22Rv1 (cell line): ENCODE measurements around the gene NPAS2.

Experiments
- H3K27ac ChIP-seq: fragments of 450-650 bp; 2 replicates; pipeline ENCODE4 v1.5.1; 2017
- ZFX ChIP-seq: fragments of 450-650 bp; IDR thresholded peaks from 2 replicates; pipeline ENCODE4 v1.6.1; 2017; ENCODE audit warnings: antibody characterized with exemption, borderline replicate concordance
- TF ChIP-seq, protein P1 (sequence below): fragments of 450-650 bp; IDR thresholded peaks from 2 replicates; pipeline ENCODE4 v1.5.1; 2017; ENCODE audit warnings: mild to moderate bottlenecking

Gene NPAS2

DNA sequence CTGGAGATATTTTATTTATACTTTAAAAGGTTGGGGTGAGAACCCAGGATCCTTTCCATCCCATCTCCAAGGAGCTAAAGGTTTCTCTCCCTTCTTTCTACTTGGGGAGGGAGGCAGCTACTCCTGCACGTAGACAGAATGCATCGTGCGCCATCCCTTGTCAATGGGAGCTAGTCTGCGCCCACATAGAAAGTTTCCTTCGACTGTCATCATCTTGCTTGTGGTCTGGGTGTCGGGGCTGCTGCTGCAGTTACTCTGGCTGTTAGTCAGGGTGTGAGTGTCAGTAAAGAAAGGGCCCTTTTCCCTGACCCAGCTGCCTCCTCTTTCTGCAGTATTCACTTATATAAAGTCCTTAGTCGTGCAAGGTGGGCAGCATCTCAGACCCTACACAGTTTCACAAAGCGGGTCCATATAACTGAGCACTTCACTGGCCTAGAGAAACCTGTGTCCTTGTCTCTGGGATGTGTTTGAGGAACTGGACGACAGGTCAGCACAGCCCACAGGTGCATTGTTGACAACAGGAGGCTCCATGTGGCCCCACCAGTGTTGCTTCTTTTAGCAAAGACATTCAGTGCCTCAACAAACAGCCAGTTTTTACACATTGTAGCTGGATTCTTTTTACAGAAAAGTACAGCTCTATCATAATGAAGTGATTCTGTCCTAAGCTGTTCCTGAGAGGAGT lies 22.4 kb downstream of the NPAS2 start:
- no peak overlapping the region for H3K27ac ChIP-seq
- TF ChIP-seq, protein P1, sequence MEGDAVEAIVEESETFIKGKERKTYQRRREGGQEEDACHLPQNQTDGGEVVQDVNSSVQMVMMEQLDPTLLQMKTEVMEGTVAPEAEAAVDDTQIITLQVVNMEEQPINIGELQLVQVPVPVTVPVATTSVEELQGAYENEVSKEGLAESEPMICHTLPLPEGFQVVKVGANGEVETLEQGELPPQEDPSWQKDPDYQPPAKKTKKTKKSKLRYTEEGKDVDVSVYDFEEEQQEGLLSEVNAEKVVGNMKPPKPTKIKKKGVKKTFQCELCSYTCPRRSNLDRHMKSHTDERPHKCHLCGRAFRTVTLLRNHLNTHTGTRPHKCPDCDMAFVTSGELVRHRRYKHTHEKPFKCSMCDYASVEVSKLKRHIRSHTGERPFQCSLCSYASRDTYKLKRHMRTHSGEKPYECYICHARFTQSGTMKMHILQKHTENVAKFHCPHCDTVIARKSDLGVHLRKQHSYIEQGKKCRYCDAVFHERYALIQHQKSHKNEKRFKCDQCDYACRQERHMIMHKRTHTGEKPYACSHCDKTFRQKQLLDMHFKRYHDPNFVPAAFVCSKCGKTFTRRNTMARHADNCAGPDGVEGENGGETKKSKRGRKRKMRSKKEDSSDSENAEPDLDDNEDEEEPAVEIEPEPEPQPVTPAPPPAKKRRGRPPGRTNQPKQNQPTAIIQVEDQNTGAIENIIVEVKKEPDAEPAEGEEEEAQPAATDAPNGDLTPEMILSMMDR, result no peak
- no peak for TF ChIP-seq ZFX

DNA sequence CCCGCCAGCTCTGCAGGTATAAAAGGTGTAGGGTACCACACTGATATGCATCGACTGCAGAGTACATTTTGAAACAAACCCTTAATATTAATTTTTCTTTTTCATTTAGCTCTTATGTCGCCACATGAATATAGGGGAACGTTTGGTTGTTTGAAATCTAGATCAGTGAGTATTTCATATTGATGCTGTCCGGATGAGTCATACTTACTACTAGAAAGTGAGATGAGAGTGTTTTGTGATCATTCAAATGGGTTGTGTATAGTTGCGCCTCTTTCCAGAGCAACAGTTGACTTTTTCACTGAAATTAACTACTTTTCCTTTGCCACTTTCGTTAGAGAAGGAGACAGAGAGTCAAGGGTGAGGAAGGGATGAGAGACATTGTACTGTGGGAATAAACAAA lies 24.6 kb downstream of the NPAS2 start:
- TF ChIP-seq, protein P1, result no peak
- TF ChIP-seq ZFX, result no peak
- no peak overlapping the region for H3K27ac ChIP-seq

DNA sequence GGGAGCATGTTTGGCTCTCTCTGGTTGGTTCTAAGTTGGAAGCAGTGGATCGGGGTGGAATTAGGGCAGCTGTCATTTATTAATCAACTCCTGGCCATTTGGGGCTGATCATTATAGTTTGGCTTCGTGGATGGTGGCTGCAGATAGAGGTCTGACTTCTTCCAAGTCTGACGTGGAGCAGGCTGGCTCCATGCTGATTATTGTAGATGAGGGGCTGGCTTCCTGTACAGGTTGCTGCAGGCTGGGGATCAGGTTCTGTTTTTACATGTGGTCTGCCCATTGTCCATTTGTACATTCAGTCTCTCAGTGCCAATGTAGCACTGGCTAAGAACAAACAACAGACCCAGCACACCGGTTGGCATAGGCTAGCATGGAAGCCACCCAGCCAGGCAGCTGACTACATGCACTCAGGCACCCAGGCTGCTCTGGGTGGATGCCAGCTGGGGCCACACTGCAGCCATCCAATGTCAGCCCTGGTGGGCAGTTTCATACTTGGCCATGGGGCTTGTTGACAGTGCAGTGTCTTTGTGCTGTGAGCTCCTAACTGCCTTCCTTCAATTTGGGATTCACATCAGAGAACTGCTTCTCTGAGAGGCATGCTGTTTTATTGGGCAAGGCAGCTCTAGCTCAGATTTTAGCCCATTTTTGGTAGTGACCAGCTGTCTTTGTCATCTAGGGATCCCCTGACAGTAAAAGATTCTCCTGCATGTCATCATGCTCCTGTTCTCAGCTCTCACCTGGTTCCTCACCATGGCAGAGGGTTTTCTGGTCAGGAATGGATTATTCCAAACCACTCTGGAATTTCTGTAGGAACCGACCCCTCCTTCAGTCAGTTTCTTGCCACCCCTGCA lies 25.4 kb downstream of the NPAS2 start:
- no peak for TF ChIP-seq ZFX
- TF ChIP-seq, protein P1, result no peak
- no peak overlapping the region for H3K27ac ChIP-seq

- TF ChIP-seq ZFX, result no peak
- TF ChIP-seq, protein P1, result no peak
- no peak overlapping the region for H3K27ac ChIP-seq
Measured at GRCh38 chr2:100846716-100847115, 26.8 kb downstream of the NPAS2 start.

- TF ChIP-seq, protein P1, result no peak
- no peak for TF ChIP-seq ZFX
Measured at GRCh38 chr2:100852447-100852846, 32.5 kb downstream of the NPAS2 start.

GRCh38 chr2:100852999-100853908 lies 33.3 kb downstream of the NPAS2 start:
- H3K27ac ChIP-seq, result no peak overlapping the region
- TF ChIP-seq ZFX, result no peak
- TF ChIP-seq, protein P1, result no peak

More at GRCh38 chr2:100852447-100852846, 32.5 kb downstream of the NPAS2 start:
- H3K27ac ChIP-seq, result no peak overlapping the region
